ENCODE data around the gene RAPGEF4.
"Not testable (repeated sequence)": the region's sequence is repeated elsewhere in the genome, so short reads cannot be mapped to it uniquely, and the experiment has no call there.

Gene RAPGEF4

GRCh38 chr2:173030561-173031490 lies 295.2 kb downstream of the RAPGEF4 start:
- TF ChIP-seq CTCF (IDR thresholded peaks at IDR 0.05; ENCODE audit: borderline replicate concordance, insufficient read depth, low read depth, low read length), result no peak
- no peak overlapping the region for H3K4me3 ChIP-seq (ENCODE audit: low read depth, low read length)

GRCh38 chr2:173032032-173032431 lies 296.4 kb downstream of the RAPGEF4 start:
- H3K4me3 ChIP-seq (ENCODE audit: low read depth, low read length), result no peak overlapping the region
- no peak for TF ChIP-seq CTCF (IDR thresholded peaks at IDR 0.05; ENCODE audit: borderline replicate concordance, insufficient read depth, low read depth, low read length)

GRCh38 chr2:173033084-173033483 lies 297.4 kb downstream of the RAPGEF4 start:
- no peak for TF ChIP-seq CTCF (IDR thresholded peaks at IDR 0.05; ENCODE audit: borderline replicate concordance, insufficient read depth, low read depth, low read length)
- H3K4me3 ChIP-seq (ENCODE audit: low read depth, low read length), result no peak overlapping the region

GRCh38 chr2:173034143-173034542 lies 298.5 kb downstream of the RAPGEF4 start:
- TF ChIP-seq CTCF (IDR thresholded peaks at IDR 0.05; ENCODE audit: borderline replicate concordance, insufficient read depth, low read depth, low read length), result no peak
- no peak overlapping the region for H3K4me3 ChIP-seq (ENCODE audit: low read depth, low read length)

- no peak overlapping the region for H3K4me3 ChIP-seq (ENCODE audit: low read depth, low read length)
- no peak for TF ChIP-seq CTCF (IDR thresholded peaks at IDR 0.05; ENCODE audit: borderline replicate concordance, insufficient read depth, low read depth, low read length)
Observed at GRCh38 chr2:173037245-173038120, 301.8 kb downstream of the RAPGEF4 start.

GRCh38 chr2:173038257-173038656 lies 302.6 kb downstream of the RAPGEF4 start:
- not testable (repeated sequence) for H3K4me3 ChIP-seq (ENCODE audit: low read depth, low read length)

- no peak for TF ChIP-seq CTCF (IDR thresholded peaks at IDR 0.05; ENCODE audit: borderline replicate concordance, insufficient read depth, low read depth, low read length)
- H3K4me3 ChIP-seq (ENCODE audit: low read depth, low read length), result no peak overlapping the region
Observed at GRCh38 chr2:173040729-173041128, 305.1 kb downstream of the RAPGEF4 start.

Data from GM12875 (cell line).